Brain microvascular endothelial cell (primary cell): Measurements from ENCODE around the gene ANKRD65.
A peak's percentile ranks its signal among the peaks of the same experiment; 100 is the strongest.
"Not testable (repeated sequence)": the region's sequence is repeated elsewhere in the genome, so short reads cannot be mapped to it uniquely, and the experiment has no call there.

ENCODE experiments used
- DNase-seq: peaks from one replicate; pipeline ENCODE4 v3.0.0-alpha.2; 2020
- H3K27ac ChIP-seq: fragments of 250-450 bp; sonication (Bioruptor Pico); 2 replicates; pipeline ENCODE4 v1.5.1; 2020; ENCODE audit warnings: mild to moderate bottlenecking, moderate library complexity
- H3K27me3 ChIP-seq: fragments of 250-450 bp; sonication (Bioruptor Pico); replicated peaks from 2 replicates; pipeline ENCODE4 v1.5.1; 2020; ENCODE audit warnings: mild to moderate bottlenecking
- H3K36me3 ChIP-seq: fragments of 250-450 bp; sonication (Bioruptor Pico); replicated peaks from 2 replicates; pipeline ENCODE4 v1.5.1; 2020; ENCODE audit warnings: mild to moderate bottlenecking
- H3K4me3 ChIP-seq: 2 replicates; pipeline ENCODE4 v1.5.1; 2011; ENCODE audit warnings: low read depth, mild to moderate bottlenecking, control low read depth, low read length, moderate library complexity
- CTCF ChIP-seq: IDR thresholded peaks from 2 replicates; pipeline ENCODE4 v1.5.1; 2011; ENCODE audit warnings: low read depth, mild to moderate bottlenecking, moderate library complexity, low read length, control low read depth, inconsistent platforms; ENCODE audit errors: missing control alignments
- in situ Hi-C: cut with HindIII; loops from 2 replicates; pipeline ENCODE4 v1.10.0; 2017; ENCODE audit warnings: low sequenced_read_pairs, low pct_ligation_motif_present

ANKRD65 gene

DNA sequence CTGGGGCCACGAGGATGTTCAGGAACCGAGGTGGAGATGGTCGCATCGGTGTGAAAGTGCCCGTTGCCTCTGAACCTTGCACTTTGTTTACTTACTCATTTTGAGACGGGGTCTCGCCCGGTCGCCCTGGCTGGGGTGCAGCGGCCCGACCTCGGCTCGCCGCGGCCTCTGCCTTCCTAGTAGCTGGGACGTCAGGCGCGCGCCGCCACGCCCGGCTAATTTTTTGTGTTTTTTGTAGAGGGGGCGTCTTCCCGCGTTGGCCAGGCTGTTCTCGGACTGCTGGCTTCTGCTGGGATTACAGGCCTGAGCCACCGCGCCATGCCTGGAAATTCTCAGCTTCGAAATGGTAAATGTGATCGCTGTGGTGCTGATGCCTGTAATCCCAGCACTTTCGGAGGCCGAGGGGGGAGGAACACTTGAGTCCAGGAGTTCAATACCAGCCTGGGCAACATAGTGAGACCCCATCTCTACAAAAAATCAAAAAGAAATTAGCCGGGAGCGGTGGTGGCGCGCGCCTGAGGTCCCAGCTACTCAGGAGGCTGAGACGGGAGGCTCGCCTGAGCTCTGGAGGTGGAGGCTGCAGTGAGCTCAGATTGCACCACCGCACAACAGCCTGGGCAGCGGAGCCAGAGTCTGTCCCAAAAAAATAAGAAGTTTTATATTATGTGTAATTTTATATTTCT, 13.3 kb downstream of the ANKRD65 start:
- DNase-seq: peak; percentile 55
- Histone ChIP-seq H3K27me3 (no peaks in the 10 kb centered on the region), H3K27ac (peak overlapping the region; percentile 74), H3K4me3 (peak overlapping the region; percentile 83), H3K36me3 (peaks cover 20% of the 10 kb centered on the region)
- peak; percentile 34 for TF ChIP-seq CTCF
- in situ Hi-C loops: no loop called here

GRCh38 chr1:1406821-1407635, 14.0 kb downstream of the ANKRD65 start, which contains the start of gene MRPL20:
Gene MRPL20 (minus strand): TSS chr1:1407293. CDS start chr1:1407217, 76 bp downstream.
- H3K36me3 ChIP-seq: peaks cover 24% of the 10 kb centered on the region
- in situ Hi-C loops: no loop called here
- peak within 1 kb of the TSS; percentile 74 for H3K27ac ChIP-seq
- no peaks in the 10 kb centered on the region for H3K27me3 ChIP-seq
- DNase-seq: peak; percentile 87
- H3K4me3 ChIP-seq: peak within 1 kb of the TSS; percentile 83
- TF ChIP-seq CTCF: no peak

- Histone ChIP-seq H3K27ac (peak overlapping the region; percentile 74), H3K36me3 (peaks cover 28% of the 10 kb centered on the region), H3K27me3 (no peaks in the 10 kb centered on the region), H3K4me3 (peak overlapping the region; percentile 83)
- no peak for DNase-seq
- no peak for TF ChIP-seq CTCF
- in situ Hi-C loops: no loop called here
Observed at GRCh38 chr1:1406101-1406820, 14.8 kb downstream of the ANKRD65 start.

DNA sequence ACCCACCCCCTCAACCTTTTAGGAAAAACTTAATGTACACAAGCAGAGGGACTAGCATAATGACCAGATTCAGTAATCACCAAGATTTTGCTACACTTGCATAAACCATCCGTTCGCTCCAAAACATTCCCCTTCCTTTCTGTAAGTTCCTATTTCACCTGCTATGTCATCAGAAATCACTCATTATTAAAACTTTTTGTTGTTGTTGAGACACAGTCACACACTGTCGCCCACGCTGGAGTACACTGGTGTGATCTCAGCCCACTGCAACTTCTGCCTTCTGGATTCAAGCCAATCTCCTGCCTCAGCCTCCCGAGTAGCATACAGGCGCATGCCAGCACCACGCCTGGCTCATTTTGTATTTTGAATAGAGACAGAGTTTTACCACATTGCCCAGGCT, 17.4 kb downstream of the ANKRD65 start:
- in situ Hi-C loops: no loop called here
- H3K4me3 ChIP-seq: no peak overlapping the region
- no peaks in the 10 kb centered on the region for H3K27me3 ChIP-seq
- no peak overlapping the region for H3K27ac ChIP-seq
- H3K36me3 ChIP-seq: peaks cover 33% of the 10 kb centered on the region
- DNase-seq: no peak
- no peak for TF ChIP-seq CTCF

GRCh38 chr1:1402901-1403392, 18.1 kb downstream of the ANKRD65 start:
- H3K4me3 ChIP-seq, in situ Hi-C loops, H3K27me3 ChIP-seq, DNase-seq, H3K27ac ChIP-seq: not testable (repeated sequence)
- H3K36me3 ChIP-seq: peaks cover 33% of the 10 kb centered on the region
